ENCODE data around the gene DCAF4. TPM values are rescaled to one million over a fixed set of nuclear protein-coding genes. Genes with fewer than 3 reads are reported as not detected.

Gene DCAF4
- total and polyA plus RNA-seq, 2 of the 4 experiments (the other 2 are of a cell fraction) = 28.8 to 29.4 TPM

DNA sequence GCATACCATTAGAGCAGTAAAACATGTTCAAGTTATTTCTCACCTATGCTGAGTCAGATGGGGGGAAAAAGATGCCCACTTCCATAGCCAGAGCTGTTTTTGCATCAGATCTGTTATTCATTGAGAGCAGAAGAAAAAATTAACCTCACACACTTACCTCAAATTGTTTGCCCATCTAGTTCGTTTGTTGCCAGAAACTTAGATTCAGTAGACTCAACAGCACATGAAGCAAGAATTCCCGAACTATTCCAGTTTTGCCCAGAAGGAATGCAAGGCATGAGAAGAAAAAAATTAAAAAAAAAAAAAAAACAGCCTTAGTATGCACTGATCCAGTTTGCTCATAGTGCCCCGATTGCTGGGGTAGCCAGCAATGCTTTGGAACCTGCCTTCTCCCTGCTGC lies 19.9 kb upstream of the DCAF4 start:
- no peak overlapping the region for H2AK5ac ChIP-seq (ENCODE audit: low read depth, low read length)
- no peak overlapping the region for H2AFZ ChIP-seq (replicated peaks; ENCODE audit: low read length, poor library complexity)
- 14% methylated on average over 1 of the region's 3 CpGs; no CpG with 5 or more reads in 1 of the 2 experiments for whole genome bisulfite sequencing, 2 experiments (ENCODE audit: extremely low coverage in 2 of 2, insufficient read length in 1 of 2)
- POLR2A ChIA-PET (ENCODE audit: unreplicated experiment) = no interaction called here
- no peak overlapping the region for H2AK9ac ChIP-seq (replicated peaks; ENCODE audit: low read depth, low read length, poor library complexity)
- in situ Hi-C loops (cut with MboI; ENCODE audit: low sequenced_read_pairs) = loop anchor here (5.0 kb wide), 1 partner anchor 389 kb away; no protein-coding TSS in a partner anchor
- peak overlapping the region; percentile 71 for H2BK5ac ChIP-seq (ENCODE audit: low read depth, low read length, poor library complexity, severe bottlenecking)
- no peaks in the 10 kb centered on the region for H3K36me3 ChIP-seq (ENCODE audit: control insufficient read depth, insufficient read depth, low read length)
- H3K18ac ChIP-seq (ENCODE audit: low read depth, low read length) = peak overlapping the region; percentile 36; the same call in 1 of the 2 replicates
- peak overlapping the region; percentile 88 for H2BK20ac ChIP-seq (ENCODE audit: low read depth, low read length)
- BruUV-seq (replicated peaks) = no TSS peak
- no peak overlapping the region for H4K5ac ChIP-seq (ENCODE audit: low read depth, low read length)
- 0 out of 2 replicates have a peak overlapping the region, but pooled peaks have one; percentile 26 for H3K23ac ChIP-seq (ENCODE audit: low read depth, low read length)
- intact Hi-C loops (cut with micrococcal nuclease) = loop anchor here (5.0 kb wide), 1 partner anchor 239 kb away; no protein-coding TSS in a partner anchor
- H3K4ac ChIP-seq (ENCODE audit: low read depth, low read length) = peak overlapping the region; percentile 66; the same call in 1 of the 2 replicates
- H3K4me1 ChIP-seq (ENCODE audit: control insufficient read depth, insufficient read depth, low read length) = peaks cover 18% of the 10 kb centered on the region
- ATAC-seq (ENCODE audit: low read depth) (peak; percentile 63), DNase-seq (peak; percentile 87)
- 0 out of 2 replicates have a peak overlapping the region, but pooled peaks have one; percentile 18 for H4K91ac ChIP-seq (ENCODE audit: insufficient read depth, low read depth, low read length)
- H4K20me1 ChIP-seq (ENCODE audit: insufficient read depth, low read length) = no peaks in the 10 kb centered on the region
- no peaks in the 10 kb centered on the region for H3K9me3 ChIP-seq (ENCODE audit: control insufficient read depth, insufficient read depth, low read length)
- no peaks in the 10 kb centered on the region for H3K79me1 ChIP-seq (ENCODE audit: low read depth in 1 of 2, low read length in 2 of 2)
- no peak overlapping the region for H3K14ac ChIP-seq (replicated peaks; ENCODE audit: low read depth, low read length)
- peaks cover 11% of the 10 kb centered on the region; the same call in 1 of the 2 replicates for H3K9me1 ChIP-seq (ENCODE audit: insufficient read depth, low read length)
- H4K8ac ChIP-seq (ENCODE audit: low read depth in 2 of 2, low read length in 2 of 2) = peak overlapping the region in 1 of 2 experiments; percentile 76; a peak in 1 of 4 replicates
- CTCF ChIA-PET = interaction anchor here (0.6 to 3.7 kb wide), 3 partner anchors 9 to 391 kb away, joined by 3 to 60 read pairs (median 5); no protein-coding TSS in a partner anchor
- peak overlapping the region; percentile 1; the same call in 1 of the 3 replicates for H2BK15ac ChIP-seq (ENCODE audit: low read depth, low read length)
- H3K27ac ChIP-seq (ENCODE audit: insufficient read depth, low read length) = no peak overlapping the region
- no peak overlapping the region for H3K4me3 ChIP-seq (ENCODE audit: insufficient read depth, low read depth, low read length)
- H3K9ac ChIP-seq (ENCODE audit: low read depth, low read length) = no peak overlapping the region
- no peaks in the 10 kb centered on the region for H3K27me3 ChIP-seq (ENCODE audit: control insufficient read depth, insufficient read depth, low read length)
- H3K56ac ChIP-seq (ENCODE audit: extremely low read depth, insufficient read depth, low read length) = no peak overlapping the region
- H3K4me2 ChIP-seq (ENCODE audit: low read depth, low read length) = peak overlapping the region; percentile 43; the same call in 1 of the 2 replicates
- dilution Hi-C loops (cut with HindIII; ENCODE audit: low sequenced_read_pairs, unreplicated experiment) = no loop called here
- TF ChIP-seq CEBPB (IDR thresholded peaks at IDR 0.05; ENCODE audit: low read depth, low read length) (peak; percentile 57), MAZ (IDR thresholded peaks at IDR 0.05; ENCODE audit: borderline replicate concordance, low read depth, low read length) (no peak)
- H2BK120ac ChIP-seq (ENCODE audit: low read depth, low read length) = peak overlapping the region; percentile 91

Data from IMR-90 (cell line).